Middle frontal gyrus (tissue), 1 donor: ENCODE results near the gene MRAP2.

Experiments
- DNase-seq: peaks from one replicate; pipeline ENCODE4 v3.0.0-alpha.2; 2015; ENCODE audit warnings: low spot score; ENCODE audit errors: extremely low spot score

The MRAP2 gene, protein sequence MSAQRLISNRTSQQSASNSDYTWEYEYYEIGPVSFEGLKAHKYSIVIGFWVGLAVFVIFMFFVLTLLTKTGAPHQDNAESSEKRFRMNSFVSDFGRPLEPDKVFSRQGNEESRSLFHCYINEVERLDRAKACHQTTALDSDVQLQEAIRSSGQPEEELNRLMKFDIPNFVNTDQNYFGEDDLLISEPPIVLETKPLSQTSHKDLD

DNA sequence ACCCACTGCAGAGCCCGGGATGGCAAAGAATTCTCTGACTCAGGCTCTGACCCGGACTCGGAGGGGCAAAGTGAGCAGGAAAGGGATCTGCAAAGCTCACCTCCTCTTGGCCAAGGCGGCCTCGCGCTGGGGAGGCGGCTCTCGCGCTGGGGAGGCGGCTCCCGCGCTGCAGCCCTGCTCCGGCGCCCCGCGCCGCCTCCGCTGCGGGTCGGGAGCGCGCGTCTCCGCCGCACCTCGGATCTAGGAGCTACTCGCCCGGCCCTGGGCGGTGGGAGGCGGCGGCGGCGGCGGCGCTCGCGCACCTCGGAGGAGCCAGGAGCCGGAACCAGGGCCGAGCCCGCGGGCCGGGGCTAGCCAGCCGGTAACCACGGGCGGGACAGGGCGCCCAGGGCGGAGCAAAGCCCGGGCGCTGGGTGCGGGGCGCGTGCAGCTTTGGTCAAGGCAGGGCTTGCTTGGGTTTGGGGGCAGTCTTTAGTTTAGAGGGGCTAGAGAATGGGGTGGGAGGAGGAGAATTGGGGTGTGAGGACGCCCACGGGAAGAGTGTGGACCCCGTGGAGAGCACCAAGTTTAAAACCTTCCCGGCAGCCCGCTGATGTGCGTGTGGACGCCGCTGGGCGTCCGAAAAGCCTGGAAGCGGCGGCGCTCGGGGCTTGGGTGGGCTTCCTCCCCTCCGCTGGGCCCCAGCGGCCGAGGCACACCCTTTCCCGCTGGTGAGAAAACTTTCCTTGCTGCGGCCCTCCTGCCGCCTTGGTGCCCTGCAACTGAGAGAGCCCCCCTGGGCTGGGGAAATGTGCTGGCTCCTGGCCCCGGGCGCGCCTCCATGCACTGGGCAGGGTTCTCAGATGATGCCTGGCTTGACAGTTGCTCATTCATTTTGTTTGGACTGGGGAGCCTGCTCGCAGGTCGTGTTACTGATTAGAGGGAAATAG lies at the start of gene MRAP2:
Gene MRAP2, plus strand, starts transcription at position 250 of the 929 bp plus-strand sequence. CDS start 21,547 bp downstream, outside the sequence.
- DNase-seq, result no peak

DNA sequence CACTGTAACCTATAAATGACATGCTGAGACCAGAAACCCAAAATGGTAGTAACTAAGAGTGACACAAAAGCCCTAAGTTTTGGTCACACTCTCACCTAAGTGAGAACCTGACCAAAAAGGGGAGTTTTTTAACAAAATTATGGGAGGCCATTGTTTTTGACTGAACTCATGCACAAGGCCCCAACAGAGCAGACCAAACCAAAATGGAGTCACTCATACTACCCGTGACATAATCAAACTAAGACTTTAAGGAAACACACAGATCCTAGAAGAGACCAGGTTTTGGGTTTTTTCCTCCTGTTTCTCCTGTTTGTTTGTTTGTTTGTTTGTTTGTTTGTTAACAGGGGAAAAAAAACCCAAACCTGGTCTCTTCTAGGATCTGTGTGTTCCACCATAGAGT lies 49.2 kb upstream of the MRAP2 start:
- no peak for DNase-seq

DNA sequence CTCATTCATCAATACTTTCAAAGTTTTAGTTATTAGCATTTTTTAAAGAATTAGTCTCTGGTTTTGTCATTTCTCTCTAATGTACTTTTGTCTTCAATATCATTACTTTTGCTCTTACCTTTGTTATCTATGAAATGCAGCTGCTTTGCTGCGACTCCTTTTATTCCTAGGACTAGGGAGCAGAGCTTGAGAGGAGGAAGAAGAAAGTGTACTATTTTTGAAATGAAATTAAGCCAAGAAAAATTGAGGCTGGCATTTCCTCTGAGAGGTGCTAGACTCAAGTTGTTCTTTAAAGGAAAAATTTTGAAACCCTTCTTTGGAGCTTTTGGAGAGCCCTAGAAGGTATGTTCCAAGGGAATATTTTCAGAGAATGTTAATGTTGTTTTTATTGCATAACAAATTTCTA lies 48.3 kb upstream of the MRAP2 start:
- DNase-seq, result no peak

DNA sequence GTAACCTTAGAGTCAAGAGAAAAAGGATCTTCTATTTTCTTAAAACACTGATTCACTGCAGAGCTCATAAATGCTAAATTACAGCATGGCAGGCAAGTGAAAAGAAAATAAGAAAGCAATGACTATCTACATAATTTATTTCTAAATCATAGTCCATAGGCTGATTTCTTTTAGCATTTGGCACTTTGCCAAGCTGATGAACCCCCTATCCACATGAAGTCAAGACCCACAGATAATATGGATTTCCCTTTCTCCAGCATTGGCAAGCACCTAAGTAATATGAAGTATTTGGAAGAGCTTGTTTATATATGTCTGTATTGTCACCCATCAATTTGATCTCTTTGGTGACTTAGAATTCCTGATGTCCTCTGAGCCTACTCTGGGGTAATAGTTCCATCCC lies 47.9 kb upstream of the MRAP2 start:
- no peak for DNase-seq

DNA sequence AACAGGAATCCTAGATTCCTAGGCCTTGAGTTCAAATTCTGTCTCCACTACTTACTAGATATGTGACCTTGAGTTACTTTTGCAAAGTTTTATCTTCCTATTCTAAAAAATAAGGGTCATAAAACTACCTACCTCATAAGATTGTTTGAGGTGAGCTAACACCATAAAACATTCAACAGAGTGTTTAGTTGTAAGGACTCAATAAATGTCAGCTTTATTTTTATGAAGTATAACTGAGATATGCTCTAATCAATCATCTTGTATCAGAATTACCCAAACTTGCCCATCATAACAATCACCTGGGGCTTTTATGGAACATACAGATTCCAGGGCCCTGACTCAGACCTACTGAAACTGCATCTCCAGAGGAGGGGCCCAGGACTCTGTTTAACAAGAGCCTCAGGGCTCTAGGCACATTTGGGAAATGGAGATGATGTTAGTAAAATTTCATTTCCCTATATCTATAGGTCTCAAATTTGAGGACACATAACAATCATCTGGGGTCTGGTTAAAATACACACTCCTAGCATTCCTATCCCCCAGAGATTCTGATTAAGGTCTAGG lies 35.5 kb upstream of the MRAP2 start:
- DNase-seq, result no peak

DNA sequence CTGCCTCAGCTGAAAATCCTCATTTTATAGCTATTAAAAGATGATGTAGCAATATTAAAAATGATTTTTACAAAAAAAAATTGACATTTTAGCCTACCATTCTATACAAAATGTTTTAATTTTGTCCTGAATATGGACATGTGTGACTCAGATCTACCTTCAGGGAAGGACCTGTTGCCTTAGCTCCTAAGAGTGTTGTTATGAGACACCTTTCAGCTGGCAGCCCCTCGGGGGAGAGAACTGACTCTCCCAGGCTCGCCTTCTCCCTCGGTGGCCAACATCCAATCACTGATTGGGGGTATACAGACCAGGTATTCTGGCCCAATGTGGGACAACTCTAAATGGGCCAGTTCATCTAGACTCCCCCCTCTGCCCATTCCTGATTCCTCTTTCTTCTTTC lies 32.5 kb upstream of the MRAP2 start:
- DNase-seq, result no peak

DNA sequence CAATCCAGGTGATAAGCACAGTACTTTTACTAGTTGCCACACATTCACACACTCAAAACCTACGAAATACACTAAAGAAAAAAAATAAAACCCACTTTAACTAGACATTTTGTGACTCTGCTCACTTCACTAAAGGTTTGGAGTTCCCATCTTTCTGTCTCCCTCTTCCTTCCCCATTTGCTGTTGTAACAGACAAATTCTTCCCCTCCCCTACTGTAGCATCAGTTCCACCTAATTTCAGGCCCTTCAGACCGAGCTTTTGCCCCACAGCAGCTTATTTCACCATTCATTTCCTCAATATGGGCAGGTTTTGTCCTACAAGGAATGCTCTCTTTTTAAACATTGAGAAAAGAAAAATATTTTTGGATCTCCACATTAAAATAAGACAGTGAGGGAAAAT lies 31.3 kb upstream of the MRAP2 start:
- no peak for DNase-seq

DNA sequence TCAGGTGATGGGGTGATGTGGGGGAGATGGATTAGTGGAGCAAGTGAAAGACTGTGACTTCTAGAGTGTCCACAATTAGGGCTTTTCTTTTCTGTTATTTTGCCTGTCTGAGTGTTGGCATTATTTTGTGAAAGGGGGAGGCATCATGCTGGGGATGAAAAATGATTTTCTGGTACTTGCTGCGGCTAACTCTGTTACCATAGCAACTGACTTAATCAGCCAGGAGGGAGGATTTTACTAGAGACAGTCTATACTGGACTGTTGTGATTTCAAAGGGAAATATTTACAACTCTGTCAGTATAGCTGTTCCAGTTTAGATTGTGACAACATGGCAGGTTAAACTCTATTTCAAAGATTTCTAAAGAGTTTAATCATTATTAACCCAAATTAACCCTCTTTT lies 30.4 kb upstream of the MRAP2 start:
- DNase-seq, result no peak

DNA sequence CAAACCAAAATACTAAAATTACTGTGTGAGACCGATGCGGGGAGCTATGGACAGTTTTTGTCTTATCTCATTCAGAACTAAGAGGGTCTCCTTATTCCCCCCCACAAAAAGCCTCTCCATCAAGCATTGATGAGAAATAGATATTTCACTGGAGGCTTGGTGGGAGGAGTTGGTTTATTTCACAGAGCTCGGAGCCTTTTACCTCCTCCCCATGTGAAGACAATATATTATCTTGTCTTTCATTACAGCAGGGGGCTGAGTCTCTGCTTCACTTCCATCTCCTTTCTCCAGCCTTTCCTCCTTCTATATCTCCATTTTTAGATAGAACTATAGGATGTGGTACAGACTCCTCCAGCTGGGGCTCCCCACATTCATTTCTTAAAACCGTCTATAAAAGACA lies 29.9 kb upstream of the MRAP2 start:
- DNase-seq, result no peak

DNA sequence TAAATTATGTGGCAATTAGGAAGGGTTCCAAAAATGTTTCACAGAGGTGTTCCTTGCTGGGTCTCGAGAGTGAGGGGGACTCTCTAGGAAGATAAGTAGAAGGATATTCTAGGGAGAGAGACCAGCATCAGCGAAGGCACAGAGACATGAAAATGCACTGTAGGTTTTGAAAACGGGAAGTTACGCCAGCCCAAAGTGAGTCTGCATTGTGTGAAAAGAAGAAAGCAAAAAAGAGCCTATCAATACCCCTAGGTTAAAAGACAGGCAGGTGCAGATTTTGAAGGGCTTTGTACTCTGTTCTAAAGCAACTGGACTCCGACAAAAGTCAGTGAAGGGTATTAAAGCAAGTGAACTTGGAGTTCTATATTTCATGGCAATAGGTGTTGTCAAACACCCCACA lies 25.7 kb upstream of the MRAP2 start:
- DNase-seq, result no peak

DNA sequence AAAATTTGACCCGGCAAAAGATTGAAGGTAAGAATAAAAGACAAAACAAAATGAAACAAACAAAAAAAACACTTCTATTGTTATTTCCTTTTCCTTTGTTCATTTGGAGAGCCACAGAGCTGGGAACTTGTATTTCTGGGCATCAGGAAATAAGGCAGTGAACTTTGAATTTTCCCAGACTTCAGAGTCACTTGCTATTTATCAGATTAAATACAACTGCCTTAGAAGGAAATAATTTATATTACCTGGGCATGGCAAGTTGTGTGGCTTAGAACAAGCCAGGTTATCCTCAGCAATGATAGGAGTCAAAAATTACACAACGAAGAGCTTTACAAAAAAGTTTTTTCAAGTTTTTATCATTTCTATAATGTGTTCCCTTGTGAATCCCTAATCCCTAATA lies 20.2 kb upstream of the MRAP2 start:
- no peak for DNase-seq

DNA sequence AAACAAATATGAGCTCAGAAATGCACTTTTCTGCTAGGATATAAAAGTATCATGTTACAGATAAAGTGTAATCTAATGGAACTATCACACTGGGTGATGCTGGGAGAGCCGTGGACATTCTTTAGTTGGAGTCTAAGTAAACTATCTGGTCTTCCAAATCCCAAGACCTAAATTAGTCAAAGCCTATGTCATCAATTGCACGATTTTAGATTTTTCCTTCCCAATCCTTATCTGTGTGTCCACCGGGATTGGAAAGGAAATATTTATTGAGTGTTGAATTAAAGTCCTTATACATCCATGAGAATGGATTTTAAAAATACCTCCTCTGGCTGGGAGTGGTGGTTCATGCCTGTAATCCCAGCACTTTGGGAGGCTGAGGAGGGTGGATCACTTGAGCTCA lies 19.6 kb upstream of the MRAP2 start:
- DNase-seq, result no peak

DNA sequence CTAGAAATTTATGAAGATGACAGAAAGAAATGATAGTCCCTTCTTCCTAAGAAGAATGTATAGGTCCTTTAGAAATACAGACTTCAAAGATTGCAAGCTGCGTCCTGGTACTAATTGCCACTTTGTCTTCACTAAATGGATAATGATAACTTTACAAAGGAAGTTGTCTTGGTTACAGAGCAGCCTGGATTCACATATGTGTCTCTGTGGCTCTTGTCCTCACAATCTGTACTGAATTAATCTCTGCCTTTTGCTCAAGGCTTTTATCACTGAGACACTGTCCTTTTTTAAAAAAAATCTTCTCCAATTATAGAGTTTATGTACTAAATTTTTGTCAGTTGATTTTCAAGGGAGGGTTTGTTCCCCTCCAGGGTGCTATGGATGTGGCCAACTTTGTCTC lies 17.5 kb upstream of the MRAP2 start:
- no peak for DNase-seq

DNA sequence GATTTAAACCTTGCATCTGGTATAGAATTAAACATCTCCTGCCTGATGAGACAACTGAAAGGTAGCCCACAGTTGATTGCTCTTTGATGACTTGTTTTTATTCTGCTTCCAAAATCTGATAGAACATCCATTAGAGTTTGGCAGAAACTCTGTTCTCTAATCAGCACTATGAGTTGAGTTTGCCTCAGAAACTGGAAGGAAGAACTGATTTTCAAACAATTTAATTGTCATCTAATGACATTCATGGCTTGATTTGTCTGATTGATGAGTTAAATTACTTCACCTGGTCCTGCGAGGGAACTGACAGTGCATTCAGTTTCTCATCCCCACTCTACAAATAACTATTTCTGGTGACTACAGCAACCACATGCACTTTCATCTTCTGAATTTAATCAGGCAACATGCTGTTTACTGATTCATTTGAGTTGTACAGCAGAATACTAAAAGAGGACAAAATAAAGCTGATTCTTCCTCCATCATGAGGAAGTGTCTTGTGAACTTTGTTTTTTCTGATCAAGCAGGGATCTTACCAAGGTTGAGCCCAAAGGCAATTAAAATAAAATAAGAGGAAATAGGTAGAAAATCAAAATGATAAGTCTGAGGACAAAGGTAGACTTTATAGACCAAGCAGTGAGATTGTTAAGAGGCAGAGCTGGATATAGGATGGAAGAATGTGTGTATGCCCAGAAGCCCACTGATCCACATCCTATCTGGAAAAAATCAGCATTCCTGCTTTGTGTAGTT lies 15.7 kb upstream of the MRAP2 start:
- DNase-seq, result no peak

DNA sequence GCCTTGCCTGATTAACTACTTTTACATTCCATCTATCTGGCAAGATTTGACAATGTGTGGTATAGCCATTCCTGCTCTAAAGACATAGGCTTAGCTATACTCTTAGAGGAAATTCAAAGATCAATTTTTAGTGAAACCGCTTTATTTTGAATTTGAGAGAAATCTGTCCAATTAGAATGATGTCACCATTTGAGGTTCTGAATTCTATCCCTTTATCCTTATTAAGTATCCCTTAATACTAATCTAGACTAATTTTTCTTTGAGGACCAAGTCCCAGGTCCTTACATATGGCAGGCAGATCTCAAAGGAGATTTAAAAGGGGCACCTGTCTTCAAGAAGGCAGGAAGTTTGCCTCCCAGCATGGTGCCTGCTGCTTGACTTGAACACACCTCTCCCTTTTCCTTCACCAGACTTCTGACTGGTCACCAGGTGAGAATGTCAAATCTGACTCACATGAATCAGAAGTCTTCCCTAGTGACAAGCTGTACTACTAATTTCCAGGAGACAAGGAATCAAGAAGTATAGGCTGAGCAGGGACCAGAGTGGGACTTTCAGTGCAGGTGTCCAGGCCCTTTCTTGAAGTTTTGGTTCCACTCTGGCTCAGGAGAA lies 15.0 kb upstream of the MRAP2 start:
- no peak for DNase-seq

DNA sequence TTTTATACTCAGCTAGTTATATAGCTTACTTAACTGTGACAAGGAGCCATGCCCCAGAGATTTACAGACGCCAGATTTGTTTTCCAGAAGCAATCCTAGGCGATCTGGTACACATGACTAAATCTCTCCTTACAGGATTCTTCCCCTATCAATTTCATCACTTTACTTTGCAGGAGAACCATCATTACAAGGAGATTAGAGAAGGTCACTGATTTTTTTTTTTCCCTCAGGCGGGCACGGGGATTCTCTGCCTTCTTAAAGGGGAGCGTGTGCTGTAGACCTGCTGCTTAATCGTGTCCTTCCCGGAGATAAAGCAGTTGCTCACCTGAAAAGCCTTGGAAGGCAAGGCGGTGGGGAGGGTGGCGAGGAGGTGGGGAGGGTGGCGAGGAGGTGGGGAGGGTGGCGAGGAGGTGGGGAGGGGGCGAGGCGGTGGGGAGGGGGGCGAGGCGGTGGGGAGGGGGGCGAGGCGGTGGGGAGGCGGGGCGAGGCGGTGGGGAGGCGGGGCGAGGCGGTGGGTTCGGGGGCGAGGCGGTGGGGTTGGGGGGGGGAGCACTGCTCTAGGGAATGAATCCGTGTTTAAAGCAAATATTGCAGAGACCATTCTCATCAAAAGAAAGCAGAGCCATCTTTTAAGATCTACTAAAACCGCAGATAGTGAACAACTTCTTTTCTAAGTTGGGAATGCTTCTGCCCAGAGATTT lies 14.3 kb upstream of the MRAP2 start:
- DNase-seq, result no peak

DNA sequence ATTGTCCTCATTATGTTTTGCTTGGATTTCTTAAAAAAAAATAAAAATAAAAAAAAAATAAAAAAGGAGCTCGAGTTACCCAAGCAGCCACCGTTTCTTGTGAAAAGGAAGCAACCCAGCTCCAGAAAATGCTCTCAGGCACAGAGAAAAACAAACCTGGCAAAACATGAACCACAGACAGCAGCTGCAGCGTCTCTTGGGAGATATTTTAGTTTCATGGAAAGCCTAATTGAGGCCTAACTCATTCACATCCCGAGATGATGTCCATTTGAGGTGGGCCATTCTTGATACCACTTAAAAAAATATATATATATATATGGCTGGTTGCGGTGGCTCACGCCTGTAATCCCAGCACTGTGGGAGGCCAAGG lies 13.7 kb upstream of the MRAP2 start:
- DNase-seq, result no peak

DNA sequence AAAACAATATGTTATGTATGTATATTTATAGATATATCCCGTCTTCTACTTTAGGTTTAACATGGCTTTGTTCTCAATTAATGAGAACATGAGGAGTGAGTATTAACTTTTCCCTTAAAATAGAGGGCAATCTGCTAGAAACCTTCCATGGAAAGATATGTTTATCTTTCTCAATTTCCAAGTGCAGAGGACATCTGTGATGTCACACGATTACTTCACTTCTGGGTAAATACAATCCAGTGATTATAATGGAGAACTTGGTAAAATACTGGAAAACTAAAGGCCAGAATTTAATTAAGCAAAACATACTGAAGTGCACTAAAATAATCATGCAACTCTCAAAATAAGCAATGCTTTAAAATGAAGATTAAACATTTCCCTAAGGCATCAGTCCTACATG lies 11.9 kb upstream of the MRAP2 start:
- no peak for DNase-seq

DNA sequence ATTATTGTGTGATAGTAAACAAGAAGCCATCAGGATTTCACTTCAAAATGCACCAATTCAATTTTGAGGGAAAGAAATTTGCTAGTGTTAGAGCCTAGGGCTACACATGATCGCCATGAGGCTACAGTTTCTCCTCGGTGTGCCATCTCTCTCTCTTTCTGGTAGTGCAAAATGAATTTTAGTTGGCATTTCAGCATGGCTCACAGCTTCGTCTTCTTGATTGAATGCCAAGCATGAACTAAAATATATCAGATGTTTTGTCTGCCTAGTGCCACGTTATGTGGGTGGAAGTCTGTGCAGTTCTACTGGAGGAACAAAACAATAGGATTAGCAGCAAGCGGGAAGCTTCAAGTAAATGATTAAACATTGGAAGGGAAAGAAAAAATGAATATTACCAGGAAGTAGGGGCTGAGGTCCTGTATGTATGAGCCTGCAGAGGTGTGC lies 6.8 kb upstream of the MRAP2 start:
- no peak for DNase-seq

DNA sequence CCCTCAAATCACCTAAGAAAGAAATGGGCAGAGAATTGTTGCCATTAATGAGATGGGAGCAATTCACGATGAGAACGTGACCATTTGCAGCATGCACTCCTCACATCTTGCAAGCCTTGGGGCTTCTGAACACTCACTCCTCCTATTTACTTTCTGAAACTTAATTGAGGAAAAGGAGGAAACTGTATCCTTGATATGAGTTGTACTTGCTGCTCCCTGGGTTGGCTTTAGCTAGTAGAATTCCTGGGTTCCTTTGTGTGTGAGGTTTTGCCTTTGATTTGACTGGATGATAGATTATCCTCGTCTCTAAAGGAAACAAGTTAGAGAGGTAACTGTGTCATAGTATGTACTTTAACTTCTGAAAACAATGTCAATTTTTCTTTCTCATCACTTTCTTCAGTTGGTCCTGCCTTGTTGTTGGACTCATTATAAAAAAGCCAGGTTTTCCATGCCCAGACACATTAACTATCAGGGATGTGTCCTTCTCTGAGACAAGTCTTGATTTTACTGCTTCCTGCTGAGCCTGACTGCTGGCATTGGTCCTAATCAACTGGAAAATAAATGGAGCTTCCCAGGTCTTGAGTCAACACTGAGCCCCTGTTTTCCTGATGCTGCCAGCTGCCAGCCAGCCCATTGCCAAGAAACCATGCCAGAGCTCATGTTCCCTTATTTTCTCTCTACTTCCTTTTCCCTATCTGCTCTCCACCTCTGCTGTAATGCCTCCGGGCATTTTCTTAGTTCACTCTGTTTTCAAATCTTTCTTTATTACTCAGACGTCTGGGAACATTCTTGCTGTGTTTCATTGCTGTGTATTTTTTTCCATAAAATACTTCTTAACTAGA lies 6.0 kb upstream of the MRAP2 start:
- DNase-seq, result no peak
